Breast epithelium (tissue), 4 donors: ENCODE data around the gene TMEM231. TPM values are rescaled to one million over a fixed set of nuclear protein-coding genes. Genes with fewer than 3 reads are reported as not detected.
A peak's percentile ranks its signal among the peaks of the same experiment; 100 is the strongest.

Experiments
- DNase-seq, 2 donors: peaks; one replicate each; pipeline ENCODE4 v3.0.0-alpha.2; 2019; ENCODE audit warnings: low spot score in 2 of 2
- H3K27ac ChIP-seq, 2 donors: fragments of 200-600 bp; sonication (generic) in 1 of 2; one replicate each; pipeline ENCODE4 v1.5.1; 2016 to 2019; ENCODE audit warnings: mild to moderate bottlenecking in 1 of 2
- H3K27me3 ChIP-seq, 2 donors: fragments of 200-600 bp; sonication (generic) in 1 of 2; one replicate each; pipeline versions ENCODE4 v1.5.1 to v1.6.0; 2017 to 2019; ENCODE audit warnings: control low read depth in 1 of 2, mild to moderate bottlenecking in 1 of 2
- H3K36me3 ChIP-seq: fragments of 200-600 bp; one replicate; pipeline ENCODE4 v1.5.1; 2019
- H3K4me1 ChIP-seq, 2 donors: fragments of 200-600 bp; sonication (generic); one replicate each; pipeline ENCODE4 v1.5.1; 2016 to 2019; ENCODE audit warnings: control low read depth in 1 of 2
- H3K4me3 ChIP-seq, 3 donors: fragments of 200-600 bp; sonication (generic); 1 replicate in 2 of 3; 2 replicates in 1 of 3; pipeline ENCODE4 v1.5.1; 2016 to 2019; ENCODE audit warnings: mild to moderate bottlenecking in 3 of 3, moderate library complexity in 2 of 3
- H3K9me3 ChIP-seq, 2 donors: fragments of 200-600 bp; sonication (generic) in 1 of 2; one replicate each; pipeline ENCODE4 v1.5.1; 2016 to 2019; ENCODE audit warnings: control low read depth in 1 of 2
- POLR2A ChIP-seq: fragments of 450-650 bp; IDR thresholded peaks from one replicate; pipeline ENCODE4 v1.6.1; 2016; ENCODE audit warnings: antibody characterized with exemption, mild to moderate bottlenecking, moderate library complexity
- POLR2AphosphoS5 ChIP-seq, 3 donors: sonication (generic); formaldehyde crosslinking; IDR thresholded peaks; one replicate each; pipeline ENCODE4 v1.6.1; 2017; ENCODE audit warnings: antibody characterized with exemption in 3 of 3
- intact Hi-C: fragments of 100-400 bp; cut with DNase I; formaldehyde crosslinking; loops from one replicate; pipeline ENCODE4 v1.15.1; 2023; ENCODE audit warnings: low total_unique reads
- total RNA-seq, 3 donors: library from RNA; depleted of rRNA; stranded (reverse); fragments of >200 nt; gene quantifications; one replicate each; pipeline ENCODE4 v1.1.0, GENCODE V29; 2016
- TF ChIP-seq, protein P1 (sequence below), 3 donors: fragments of 450-650 bp; IDR thresholded peaks; one replicate each; pipeline ENCODE4 v1.5.1; 2016 to 2017; ENCODE audit warnings: antibody characterized with exemption in 3 of 3, mild to moderate bottlenecking in 3 of 3, moderate library complexity in 3 of 3

TMEM231 gene
- total RNA-seq, 3 donors from 2014 or later, result 6.6 to 9.8 (median 7.0) TPM

DNA sequence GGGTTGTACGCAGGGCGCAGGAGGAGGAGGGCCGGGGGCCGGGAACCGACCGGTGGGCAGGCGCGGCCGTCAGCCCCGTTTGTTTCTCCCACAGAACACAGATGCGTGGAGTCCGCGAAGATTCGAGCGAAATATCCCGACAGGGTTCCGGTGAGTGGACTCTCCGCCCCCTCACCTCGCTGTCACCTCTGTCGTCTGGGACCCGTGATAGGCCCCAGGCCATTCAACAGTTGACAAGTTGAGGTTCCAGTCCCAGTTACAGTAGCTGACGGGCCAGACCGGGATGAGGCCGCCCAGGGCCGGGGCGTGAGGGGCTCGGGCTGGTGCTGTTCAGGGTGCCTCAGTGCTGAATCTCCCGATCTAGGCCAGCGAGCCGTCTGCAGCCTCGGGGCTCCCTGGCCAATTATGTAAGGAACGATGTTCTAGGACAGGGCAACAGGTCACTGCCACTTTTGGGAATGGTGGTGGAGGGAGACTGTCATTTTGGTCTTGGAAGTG is 10.8 kb upstream of the TMEM231 start:
- Histone ChIP-seq H3K27ac (peak overlapping the region; percentile 73 to 84), H3K27me3 (no peaks in the 10 kb centered on the region), H3K4me1 (peaks cover 0 to 11% of the 10 kb centered on the region in 2 donors), H3K9me3 (no peaks in the 10 kb centered on the region), H3K4me3 (peak overlapping the region; percentile 78 to 98 (median 95)), H3K36me3 (no peaks in the 10 kb centered on the region)
- TF ChIP-seq, protein P1, sequence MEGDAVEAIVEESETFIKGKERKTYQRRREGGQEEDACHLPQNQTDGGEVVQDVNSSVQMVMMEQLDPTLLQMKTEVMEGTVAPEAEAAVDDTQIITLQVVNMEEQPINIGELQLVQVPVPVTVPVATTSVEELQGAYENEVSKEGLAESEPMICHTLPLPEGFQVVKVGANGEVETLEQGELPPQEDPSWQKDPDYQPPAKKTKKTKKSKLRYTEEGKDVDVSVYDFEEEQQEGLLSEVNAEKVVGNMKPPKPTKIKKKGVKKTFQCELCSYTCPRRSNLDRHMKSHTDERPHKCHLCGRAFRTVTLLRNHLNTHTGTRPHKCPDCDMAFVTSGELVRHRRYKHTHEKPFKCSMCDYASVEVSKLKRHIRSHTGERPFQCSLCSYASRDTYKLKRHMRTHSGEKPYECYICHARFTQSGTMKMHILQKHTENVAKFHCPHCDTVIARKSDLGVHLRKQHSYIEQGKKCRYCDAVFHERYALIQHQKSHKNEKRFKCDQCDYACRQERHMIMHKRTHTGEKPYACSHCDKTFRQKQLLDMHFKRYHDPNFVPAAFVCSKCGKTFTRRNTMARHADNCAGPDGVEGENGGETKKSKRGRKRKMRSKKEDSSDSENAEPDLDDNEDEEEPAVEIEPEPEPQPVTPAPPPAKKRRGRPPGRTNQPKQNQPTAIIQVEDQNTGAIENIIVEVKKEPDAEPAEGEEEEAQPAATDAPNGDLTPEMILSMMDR (IDR thresholded peaks at IDR 0.05), result no peak
- TF ChIP-seq POLR2AphosphoS5 (IDR thresholded peaks at IDR 0.05), result no peak
- no peak for TF ChIP-seq POLR2A
- no peak for DNase-seq
- intact Hi-C loops, result no loop called here

DNA sequence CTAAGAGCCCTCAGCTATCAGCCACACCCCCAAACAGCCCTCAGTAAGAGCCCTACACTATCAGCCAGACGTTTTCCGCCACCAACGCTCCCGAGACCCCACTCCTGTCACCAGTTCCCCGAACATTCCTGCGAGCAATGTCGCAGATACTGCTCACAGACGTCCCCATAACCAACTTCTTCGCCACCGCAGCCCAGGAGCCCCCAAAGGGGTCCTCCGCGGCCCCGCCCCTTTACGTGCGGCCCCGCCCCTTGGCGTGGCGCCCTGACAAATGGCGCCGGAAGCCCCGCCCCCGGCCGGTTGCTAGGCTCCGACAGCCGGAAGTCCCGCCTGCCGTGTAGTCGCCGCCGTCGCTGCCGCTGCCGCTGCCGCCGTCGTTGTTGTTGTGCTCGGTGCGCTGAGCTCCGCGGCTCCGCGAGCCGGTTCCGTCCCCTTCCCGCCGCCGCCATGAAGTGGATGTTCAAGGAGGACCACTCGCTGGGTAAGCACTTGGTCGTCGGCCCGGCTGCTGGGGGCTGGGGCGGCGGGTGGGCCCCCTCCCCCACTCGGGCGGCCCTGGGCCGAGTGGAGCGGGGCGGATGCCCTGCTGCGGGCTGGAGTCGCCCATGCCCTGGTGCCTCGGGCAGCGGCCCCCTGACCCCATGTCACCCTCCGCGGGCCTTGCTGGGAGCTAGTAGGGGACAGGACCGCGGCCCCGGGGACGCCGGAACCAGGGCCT is 10.1 kb upstream of the TMEM231 start, which contains the start of gene GABARAPL2:
GABARAPL2 (plus strand) TSS at position 340 of the 718 bp plus-strand sequence; CDS start at position 448, 108 bp downstream.
- H3K27ac ChIP-seq, result peak within 1 kb of the TSS; percentile 73 to 84
- peak within 1 kb of the TSS; percentile 78 to 98 (median 95) for H3K4me3 ChIP-seq
- H3K4me1 ChIP-seq, result peaks cover 0 to 11% of the 10 kb centered on the region in 2 donors
- no peaks in the 10 kb centered on the region for H3K36me3 ChIP-seq
- H3K9me3 ChIP-seq, result no peaks in the 10 kb centered on the region
- DNase-seq, result peak; percentile 67 to 75
- intact Hi-C loops, result no loop called here
- no peaks in the 10 kb centered on the region for H3K27me3 ChIP-seq
- peak; percentile 80 to 95 (median 94) for TF ChIP-seq POLR2AphosphoS5 (IDR thresholded peaks at IDR 0.05)
- TF ChIP-seq, protein P1 (IDR thresholded peaks at IDR 0.05), result no peak
- peak; percentile 87 for TF ChIP-seq POLR2A

DNA sequence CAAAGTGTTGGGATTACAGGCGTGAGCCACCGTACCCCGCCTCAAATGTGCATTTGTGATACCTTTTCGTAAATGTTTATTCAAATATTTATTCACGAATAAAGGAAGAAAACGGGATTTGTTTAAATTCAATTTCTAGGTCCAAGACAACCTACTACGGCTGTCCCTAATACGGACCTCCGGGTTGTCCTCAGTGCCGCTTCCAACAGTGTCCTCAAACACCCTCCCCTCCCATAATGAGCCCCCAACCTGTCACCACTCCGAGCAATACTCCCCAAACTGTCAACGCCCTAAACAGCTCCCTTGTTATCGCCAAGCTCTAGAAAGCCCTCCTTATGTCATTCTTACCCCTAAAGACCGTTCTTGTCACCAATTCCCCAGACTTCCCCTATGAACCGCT is 9.6 kb upstream of the TMEM231 start:
- Histone ChIP-seq H3K27ac (peak overlapping the region; percentile 73 to 84), H3K4me1 (peaks cover 0 to 11% of the 10 kb centered on the region in 2 donors), H3K27me3 (no peaks in the 10 kb centered on the region), H3K9me3 (no peaks in the 10 kb centered on the region), H3K4me3 (peak overlapping the region; percentile 78 to 98 (median 95)), H3K36me3 (no peaks in the 10 kb centered on the region)
- intact Hi-C loops, result no loop called here
- no peak for TF ChIP-seq POLR2A
- TF ChIP-seq, protein P1 (IDR thresholded peaks at IDR 0.05), result no peak
- TF ChIP-seq POLR2AphosphoS5 (IDR thresholded peaks at IDR 0.05), result no peak
- no peak for DNase-seq

DNA sequence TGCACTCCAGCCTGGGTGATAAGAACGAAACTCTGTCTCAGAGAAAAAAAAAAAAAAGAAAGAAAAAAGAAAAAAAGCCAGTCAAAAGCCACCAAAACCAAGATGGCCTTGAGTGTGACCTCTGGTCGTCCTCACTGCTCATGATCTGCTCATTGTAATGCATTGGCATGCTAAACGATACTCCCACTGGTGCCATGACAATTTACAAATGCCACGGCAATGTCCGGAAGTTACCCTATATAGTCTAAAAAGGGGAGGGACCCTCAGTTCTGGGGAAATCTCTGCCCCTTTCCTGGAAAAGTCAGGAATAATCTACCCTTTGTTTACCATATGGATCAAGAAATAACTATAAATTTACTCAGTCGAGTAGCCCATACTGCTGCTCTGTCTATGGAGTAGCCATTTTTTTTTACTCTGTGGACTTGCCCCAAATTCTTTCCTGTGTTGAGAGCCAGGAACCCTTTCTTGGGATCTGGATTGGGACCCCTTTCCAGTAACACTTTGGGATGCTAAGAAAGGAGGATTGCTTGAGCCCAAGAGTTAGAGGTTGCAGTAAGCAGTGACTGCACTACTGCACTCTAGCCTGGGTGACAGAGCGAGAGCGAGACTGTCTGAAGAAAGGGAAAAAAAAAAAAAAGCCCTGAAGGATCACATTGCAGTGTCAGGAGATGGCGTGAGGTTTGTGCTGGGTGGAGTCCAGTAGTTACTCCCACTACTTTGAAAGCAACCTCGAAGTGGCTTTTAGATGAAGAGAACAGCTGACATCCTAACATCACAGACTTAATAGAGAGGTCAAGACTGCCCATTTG is 3.7 kb upstream of the TMEM231 start:
- TF ChIP-seq POLR2A (no peak), POLR2AphosphoS5 (IDR thresholded peaks at IDR 0.05) (no peak)
- TF ChIP-seq, protein P1 (IDR thresholded peaks at IDR 0.05), result no peak
- Histone ChIP-seq H3K27me3 (no peaks in the 10 kb centered on the region), H3K27ac (no peak overlapping the region), H3K4me3 (no peak overlapping the region), H3K9me3 (no peaks in the 10 kb centered on the region), H3K4me1 (no peaks in the 10 kb centered on the region), H3K36me3 (no peaks in the 10 kb centered on the region)
- DNase-seq, result no peak
- intact Hi-C loops, result no loop called here
